Measurements from ENCODE around the gene SLC38A10. TPM values are rescaled to one million over a fixed set of nuclear protein-coding genes. Genes with fewer than 3 reads are reported as not detected.

The SLC38A10 gene
- total RNA-seq, 1 experiment from 2014 or later = 109 TPM

DNA sequence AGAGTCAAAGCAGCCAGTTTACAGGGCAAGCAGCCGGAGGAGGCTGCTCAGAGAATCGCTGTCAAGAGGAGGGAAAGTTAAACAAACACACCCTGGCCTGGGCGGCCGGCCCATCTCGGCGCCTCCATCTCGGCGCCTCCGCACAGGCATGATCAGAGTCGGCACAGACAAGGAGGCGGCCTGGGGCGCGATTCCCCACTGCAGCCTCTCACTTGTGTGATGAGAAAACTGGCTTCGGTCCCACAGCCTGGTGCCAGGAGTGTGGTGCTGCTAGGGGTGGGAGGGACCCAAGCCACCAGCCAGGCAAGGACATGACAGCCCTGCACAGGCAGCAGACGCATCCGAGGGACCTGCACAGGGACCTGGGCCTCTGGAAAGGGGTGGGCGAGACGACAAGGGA lies 17.7 kb downstream of the SLC38A10 start:
- Histone ChIP-seq H3K27ac (ENCODE audit: low read depth, low read length) (no peak overlapping the region), H3K36me3 (ENCODE audit: control insufficient read depth in 1 of 2, insufficient read depth in 2 of 2, low read length in 2 of 2) (peaks cover 49 to 51% of the 10 kb centered on the region in 2 experiments; a peak in 3 of 4 replicates), H3K79me2 (ENCODE audit: insufficient read depth, low read length) (peaks cover 17% of the 10 kb centered on the region; the same call in 1 of the 2 replicates), H3K4me2 (ENCODE audit: low read length) (no peak overlapping the region), H3K9ac (ENCODE audit: low read length) (no peak overlapping the region), H4K20me1 (ENCODE audit: insufficient read depth) (no peaks in the 10 kb centered on the region), H3K4me1 (ENCODE audit: control insufficient read depth in 1 of 2, insufficient read depth in 2 of 2, low read length in 2 of 2) (no peaks in the 10 kb centered on the region), H3K27me3 (ENCODE audit: insufficient read depth, low read length) (no peaks in the 10 kb centered on the region), H3K9me3 (ENCODE audit: control insufficient read depth in 1 of 2, insufficient read depth in 1 of 2, low read depth in 1 of 2, low read length in 2 of 2) (no peaks in the 10 kb centered on the region), H3K9me2 (ENCODE audit: insufficient read depth) (no peaks in the 10 kb centered on the region), H2AFZ (ENCODE audit: low read depth, low read length, poor library complexity, severe bottlenecking) (no peak overlapping the region), H3K4me3 (replicated peaks in 1 of 2; ENCODE audit: low read depth in 1 of 2, low read length in 2 of 2) (no peak overlapping the region)
- TF ChIP-seq, protein P1, sequence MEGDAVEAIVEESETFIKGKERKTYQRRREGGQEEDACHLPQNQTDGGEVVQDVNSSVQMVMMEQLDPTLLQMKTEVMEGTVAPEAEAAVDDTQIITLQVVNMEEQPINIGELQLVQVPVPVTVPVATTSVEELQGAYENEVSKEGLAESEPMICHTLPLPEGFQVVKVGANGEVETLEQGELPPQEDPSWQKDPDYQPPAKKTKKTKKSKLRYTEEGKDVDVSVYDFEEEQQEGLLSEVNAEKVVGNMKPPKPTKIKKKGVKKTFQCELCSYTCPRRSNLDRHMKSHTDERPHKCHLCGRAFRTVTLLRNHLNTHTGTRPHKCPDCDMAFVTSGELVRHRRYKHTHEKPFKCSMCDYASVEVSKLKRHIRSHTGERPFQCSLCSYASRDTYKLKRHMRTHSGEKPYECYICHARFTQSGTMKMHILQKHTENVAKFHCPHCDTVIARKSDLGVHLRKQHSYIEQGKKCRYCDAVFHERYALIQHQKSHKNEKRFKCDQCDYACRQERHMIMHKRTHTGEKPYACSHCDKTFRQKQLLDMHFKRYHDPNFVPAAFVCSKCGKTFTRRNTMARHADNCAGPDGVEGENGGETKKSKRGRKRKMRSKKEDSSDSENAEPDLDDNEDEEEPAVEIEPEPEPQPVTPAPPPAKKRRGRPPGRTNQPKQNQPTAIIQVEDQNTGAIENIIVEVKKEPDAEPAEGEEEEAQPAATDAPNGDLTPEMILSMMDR (IDR thresholded peaks at IDR 0.05 in 2 of 3, conservative IDR thresholded peaks at IDR 0.05 in 1 of 3; ENCODE audit: borderline replicate concordance in 1 of 3, insufficient read depth in 1 of 3, low read depth in 2 of 3, low read length in 2 of 3) = no peak
- TF ChIP-seq EZH2 (IDR thresholded peaks at IDR 0.05) (no peak), EGR1 (IDR thresholded peaks at IDR 0.05; ENCODE audit: low read depth) (no peak)
- ATAC-seq (no peak), DNase-seq (ENCODE audit: low read depth, low spot score) (no peak)
- ChIA-PET POLR2A (no interaction called here), RAD21 (ENCODE audit: low non-redundant PET in 1 of 2, low total read pairs in 2 of 2, uncharacterized antibody in 2 of 2, unreplicated experiment in 2 of 2) (no interaction called here), CTCF (no interaction called here)
- BruUV-seq (replicated peaks) = no TSS peak
- intact Hi-C loops (cut with micrococcal nuclease) = no loop called here

DNA sequence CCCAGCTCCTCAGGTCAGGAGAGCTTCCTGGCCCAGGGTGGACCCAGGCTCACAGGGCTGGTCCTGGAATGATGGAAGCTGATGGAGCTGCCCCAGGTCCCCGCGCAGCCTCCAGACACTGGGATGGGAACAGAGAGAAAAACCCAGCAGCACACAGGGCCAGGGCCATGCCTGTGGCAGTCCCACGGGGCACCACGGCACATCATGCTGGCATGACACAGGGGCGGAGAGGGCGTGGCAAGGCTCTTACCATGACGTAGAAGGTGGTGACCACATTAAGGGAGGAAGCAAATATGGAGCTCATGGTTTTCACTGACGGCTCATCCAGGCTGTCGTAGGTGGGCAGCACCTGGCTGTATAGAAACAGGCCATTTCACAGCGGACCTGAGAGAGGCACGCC lies 18.3 kb downstream of the SLC38A10 start:
- ChIA-PET RAD21 (ENCODE audit: low non-redundant PET in 1 of 2, low total read pairs in 2 of 2, uncharacterized antibody in 2 of 2, unreplicated experiment in 2 of 2) (no interaction called here), CTCF (no interaction called here), POLR2A (no interaction called here)
- no peaks in the 10 kb centered on the region for H3K4me1 ChIP-seq (ENCODE audit: control insufficient read depth in 1 of 2, insufficient read depth in 2 of 2, low read length in 2 of 2)
- peaks cover 45 to 53% of the 10 kb centered on the region in 2 experiments; a peak in 3 of 4 replicates for H3K36me3 ChIP-seq (ENCODE audit: control insufficient read depth in 1 of 2, insufficient read depth in 2 of 2, low read length in 2 of 2)
- DNase-seq (ENCODE audit: low read depth, low spot score) (no peak), ATAC-seq (no peak)
- no peak overlapping the region for H3K4me3 ChIP-seq (replicated peaks in 1 of 2; ENCODE audit: low read depth in 1 of 2, low read length in 2 of 2)
- no peaks in the 10 kb centered on the region for H3K27me3 ChIP-seq (ENCODE audit: insufficient read depth, low read length)
- no peaks in the 10 kb centered on the region for H4K20me1 ChIP-seq (ENCODE audit: insufficient read depth)
- H3K9ac ChIP-seq (ENCODE audit: low read length) = no peak overlapping the region
- no peak overlapping the region for H3K27ac ChIP-seq (ENCODE audit: low read depth, low read length)
- no peak overlapping the region for H2AFZ ChIP-seq (ENCODE audit: low read depth, low read length, poor library complexity, severe bottlenecking)
- intact Hi-C loops (cut with micrococcal nuclease) = no loop called here
- no peaks in the 10 kb centered on the region for H3K9me3 ChIP-seq (ENCODE audit: control insufficient read depth in 1 of 2, insufficient read depth in 1 of 2, low read depth in 1 of 2, low read length in 2 of 2)
- BruUV-seq (replicated peaks) = no TSS peak
- H3K4me2 ChIP-seq (ENCODE audit: low read length) = no peak overlapping the region
- H3K9me2 ChIP-seq (ENCODE audit: insufficient read depth) = no peaks in the 10 kb centered on the region
- H3K79me2 ChIP-seq (ENCODE audit: insufficient read depth, low read length) = peaks cover 17% of the 10 kb centered on the region; the same call in 1 of the 2 replicates
- TF ChIP-seq POLR2AphosphoS5 (IDR thresholded peaks at IDR 0.05; ENCODE audit: low read depth, low read length) (no peak), SRF (IDR thresholded peaks at IDR 0.05; ENCODE audit: low read depth) (no peak), ZFX (IDR thresholded peaks at IDR 0.05) (no peak), CEBPB (IDR thresholded peaks at IDR 0.05; ENCODE audit: low read depth) (no peak), EZH2 (IDR thresholded peaks at IDR 0.05) (no peak), POLR2A (IDR thresholded peaks at IDR 0.05; ENCODE audit: borderline replicate concordance, extremely low read depth, insufficient read depth, insufficient read length) (no peak), ATF3 (IDR thresholded peaks at IDR 0.05) (no peak), CBX3 (IDR thresholded peaks at IDR 0.05; ENCODE audit: low read depth) (no peak), FOSL1 (IDR thresholded peaks at IDR 0.05; ENCODE audit: low read depth) (no peak), SP1 (IDR thresholded peaks at IDR 0.05; ENCODE audit: low read depth) (no peak), EGR1 (IDR thresholded peaks at IDR 0.05; ENCODE audit: low read depth) (no peak), MAX (IDR thresholded peaks at IDR 0.05) (no peak)
